ENCODE results near the gene FOXN1.

DNA sequence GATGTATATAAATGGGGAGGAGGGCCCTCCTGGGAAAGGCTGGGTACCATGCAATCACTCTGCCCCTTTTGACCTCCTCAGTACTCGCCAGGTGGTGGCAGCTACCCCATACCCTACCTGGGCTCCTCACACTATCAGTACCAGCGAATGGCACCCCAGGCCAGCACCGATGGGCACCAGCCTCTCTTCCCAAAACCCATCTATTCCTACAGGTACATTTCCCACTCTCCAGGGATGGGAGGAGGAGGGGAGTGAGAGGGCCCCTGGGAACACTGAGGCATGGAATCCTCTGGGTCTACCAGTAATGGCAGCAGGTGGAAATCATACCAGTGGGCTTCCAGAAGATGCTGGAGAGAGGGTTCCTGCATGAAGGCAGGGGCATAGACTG is 22.9 kb downstream of the FOXN1 start:
- TF ChIP-seq SUZ12 (IDR thresholded peaks at IDR 0.05; ENCODE audit: extremely low read depth, insufficient read depth, insufficient read length) (no peak), YY1 (IDR thresholded peaks at IDR 0.05; ENCODE audit: insufficient read depth, insufficient read length) (no peak), ZNF274 (IDR thresholded peaks at IDR 0.05; ENCODE audit: low read depth, low read length) (no peak)

Measured in NT2/D1 (cell line).